Cortex of kidney (tissue), 1 donor: Measurements from ENCODE around the gene FUNDC2.

Source experiments
- DNase-seq: peaks from one replicate; lab custom pipeline; 2025; lab: John Stamatoyannopoulos, UW

The FUNDC2 gene

DNA sequence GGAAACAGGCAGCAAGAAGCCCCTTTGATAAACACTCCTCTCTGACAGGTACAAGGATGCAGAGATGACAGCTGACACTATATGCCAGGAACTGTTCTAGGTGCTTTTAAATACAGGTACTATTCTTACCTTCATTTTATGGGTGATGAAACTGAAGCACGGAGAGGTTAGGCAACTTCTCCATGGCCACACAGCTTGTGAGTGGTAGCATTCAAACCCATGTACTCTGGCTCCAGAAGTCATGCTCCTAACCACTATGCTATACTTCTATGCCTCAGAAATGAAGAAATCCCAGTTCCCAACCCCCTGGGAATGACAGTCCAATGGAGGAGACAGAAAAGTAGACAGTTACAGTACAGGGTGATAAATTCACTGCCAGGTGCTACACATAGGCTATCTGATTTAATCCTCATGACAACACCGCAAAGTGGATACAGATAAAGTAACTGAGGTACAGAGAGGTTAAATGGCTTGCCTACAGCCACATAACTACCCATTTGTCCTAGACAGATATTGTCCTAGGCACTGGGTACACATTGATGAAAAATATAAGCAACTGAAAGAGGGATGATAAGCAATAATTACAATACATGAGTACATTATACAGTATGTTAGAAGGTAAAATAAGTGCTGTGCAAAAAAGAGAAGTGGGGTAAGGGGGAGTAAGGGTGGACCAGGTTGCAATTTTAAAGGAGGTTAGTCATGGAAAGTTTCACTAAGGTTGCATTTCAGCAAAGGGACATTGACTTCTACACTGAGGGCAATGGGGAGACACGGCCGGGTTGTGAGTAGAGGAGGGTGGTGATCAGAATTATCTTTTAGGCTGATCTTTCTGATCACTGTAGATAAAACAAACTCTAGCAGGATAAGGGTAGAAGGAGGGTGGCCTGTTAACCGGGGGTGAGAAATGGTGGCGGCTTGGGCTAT, 2.5 kb upstream of the FUNDC2 start:
- DNase-seq = no peak

DNA sequence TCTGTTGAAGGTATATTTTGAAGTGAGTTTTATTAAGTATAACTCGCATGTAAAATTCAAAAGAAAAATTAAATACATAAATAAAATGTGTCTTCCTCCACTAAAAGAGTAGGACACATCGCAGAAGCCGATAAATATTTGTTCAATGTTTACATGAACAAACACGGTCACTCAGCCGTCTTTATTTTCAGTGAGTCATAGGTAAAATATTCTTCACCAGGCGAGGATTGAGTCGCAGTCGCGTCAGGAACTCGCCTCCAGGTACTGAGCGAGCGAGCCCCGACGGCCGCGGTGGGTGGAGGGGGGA, 271 bp upstream of the FUNDC2 start:
- DNase-seq = no peak

DNA sequence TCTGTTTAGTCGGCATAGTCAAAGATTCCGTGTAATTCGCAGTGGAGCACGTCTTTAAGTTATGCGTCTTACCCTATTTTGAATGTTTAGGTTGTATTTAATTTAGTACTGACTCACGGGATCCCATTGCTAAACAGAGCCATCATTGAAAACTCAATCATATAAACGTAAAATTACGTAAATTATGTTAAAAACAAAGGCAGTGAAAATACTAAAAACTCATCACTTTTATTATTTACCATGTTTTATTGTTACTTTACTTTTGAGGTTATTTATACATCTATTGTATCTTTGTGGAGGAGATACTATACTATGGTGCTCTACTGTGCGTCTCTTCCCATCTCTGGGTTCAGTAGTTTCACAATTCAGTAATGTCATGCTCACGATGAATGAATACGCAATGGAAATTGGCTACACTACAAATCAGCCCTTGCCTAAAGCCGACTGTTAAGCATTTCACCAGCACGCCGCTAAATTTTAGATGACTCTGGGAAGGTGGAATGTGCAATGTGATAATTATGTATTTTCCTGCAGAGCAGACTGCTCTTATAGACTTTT, 944 bp downstream of the FUNDC2 start:
- DNase-seq = no peak

DNA sequence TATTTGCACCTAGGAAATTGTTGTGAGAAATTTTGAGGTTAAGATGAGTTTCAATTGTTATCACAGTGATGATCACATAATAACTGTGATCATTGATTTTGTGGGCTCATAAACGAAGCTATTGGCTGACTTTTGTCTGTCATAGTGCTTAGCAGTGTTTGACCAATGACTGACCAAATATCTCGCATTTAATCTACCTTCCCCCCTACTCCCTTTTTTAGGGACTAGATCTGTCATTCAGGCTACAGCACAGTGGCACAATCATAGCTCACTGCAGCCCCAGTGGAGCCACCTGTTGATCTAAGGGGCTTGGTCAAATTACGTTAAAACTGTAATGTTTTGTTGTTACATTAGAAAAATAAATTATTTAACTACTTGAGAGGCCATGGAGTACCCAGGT, 1.5 kb downstream of the FUNDC2 start:
- no peak for DNase-seq

DNA sequence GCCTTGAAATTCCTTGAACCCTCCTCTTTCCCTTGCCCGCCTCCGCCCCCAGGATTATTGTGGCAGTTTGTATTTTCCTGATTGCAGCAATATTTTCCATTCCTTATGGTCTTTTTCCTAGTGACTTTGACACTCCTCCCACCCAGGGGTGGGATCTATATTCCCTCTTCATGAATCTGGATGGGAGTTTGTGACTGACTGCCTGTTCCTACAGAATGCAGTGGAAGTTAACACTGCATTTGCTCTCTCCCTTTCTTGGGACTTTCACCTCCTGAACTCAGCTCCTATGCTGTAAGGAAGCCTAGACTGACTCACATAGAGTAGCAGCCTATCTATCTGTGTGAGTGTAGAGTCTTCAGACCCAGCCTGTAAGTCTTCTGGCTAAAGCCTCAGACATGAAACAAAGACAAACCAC, 2.2 kb downstream of the FUNDC2 start:
- DNase-seq = no peak

DNA sequence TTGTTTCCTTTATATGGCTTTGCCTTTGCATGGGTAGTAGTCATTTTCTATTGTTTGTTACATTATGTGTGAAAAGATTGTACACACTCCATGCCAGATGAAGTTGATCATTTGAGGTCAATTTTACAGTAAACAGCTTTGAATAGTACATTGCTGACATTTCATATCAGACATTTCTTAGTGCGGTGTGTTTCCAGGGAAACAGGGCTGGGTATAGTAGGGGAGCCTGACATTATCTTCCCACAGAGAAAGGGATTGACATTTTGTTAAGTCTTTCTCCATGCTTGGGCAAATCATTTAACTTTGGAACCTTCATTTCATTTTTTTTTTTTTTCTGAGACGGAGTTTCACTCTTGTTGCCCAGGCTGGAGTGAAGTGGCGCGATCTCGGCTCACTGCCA, 5.0 kb downstream of the FUNDC2 start:
- DNase-seq = no peak

DNA sequence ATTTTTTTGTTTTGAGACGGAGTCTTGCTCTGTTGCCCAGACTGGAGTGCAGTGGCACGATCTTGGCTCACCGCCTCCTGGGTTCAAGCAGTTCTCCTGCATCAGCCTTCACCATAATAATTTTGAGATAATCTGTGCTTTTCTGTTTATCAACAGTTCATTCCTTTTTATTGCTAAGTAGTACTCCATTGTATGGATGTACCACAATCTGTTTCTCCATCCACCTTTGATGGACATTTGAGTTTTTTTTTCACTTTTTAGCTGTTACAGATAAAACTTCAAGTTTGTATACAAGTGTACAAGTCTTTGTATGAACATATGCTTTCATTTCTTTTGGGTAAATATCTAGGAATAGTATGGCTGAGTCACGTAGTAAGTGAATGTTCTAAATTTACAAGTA, 9.0 kb downstream of the FUNDC2 start:
- DNase-seq = no peak

DNA sequence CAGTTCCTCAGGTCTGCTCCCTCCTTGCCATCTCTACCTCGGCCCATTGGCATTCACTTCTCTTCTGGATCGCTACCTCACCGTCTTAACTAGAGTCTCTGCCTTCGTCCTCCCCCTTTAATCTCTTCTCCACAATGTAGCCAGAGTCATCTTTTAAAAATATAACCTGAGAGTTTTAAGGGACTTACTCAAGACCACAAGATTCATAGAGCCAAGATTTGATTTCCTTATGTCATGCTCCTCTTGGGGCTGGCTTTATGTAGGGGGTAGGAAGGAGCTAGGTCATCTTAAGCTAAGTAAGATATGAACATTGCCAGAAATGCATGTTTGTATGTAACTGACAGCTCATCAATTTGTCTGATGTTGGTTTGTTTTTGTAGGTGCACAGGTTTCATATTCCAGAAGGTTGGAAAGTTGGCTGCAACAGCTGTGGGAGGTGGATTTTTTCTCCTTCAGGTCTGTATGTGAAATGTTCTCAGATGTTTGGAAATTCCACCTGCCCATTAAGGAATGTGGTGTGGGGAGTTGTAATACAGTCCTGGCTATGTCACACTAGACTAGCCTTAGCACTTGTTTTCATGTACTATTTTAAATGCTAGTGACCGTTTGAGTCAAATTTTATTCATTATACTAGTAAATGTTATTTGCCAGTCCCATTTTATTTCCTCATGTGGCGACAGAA, 19.6 kb downstream of the FUNDC2 start:
- no peak for DNase-seq

DNA sequence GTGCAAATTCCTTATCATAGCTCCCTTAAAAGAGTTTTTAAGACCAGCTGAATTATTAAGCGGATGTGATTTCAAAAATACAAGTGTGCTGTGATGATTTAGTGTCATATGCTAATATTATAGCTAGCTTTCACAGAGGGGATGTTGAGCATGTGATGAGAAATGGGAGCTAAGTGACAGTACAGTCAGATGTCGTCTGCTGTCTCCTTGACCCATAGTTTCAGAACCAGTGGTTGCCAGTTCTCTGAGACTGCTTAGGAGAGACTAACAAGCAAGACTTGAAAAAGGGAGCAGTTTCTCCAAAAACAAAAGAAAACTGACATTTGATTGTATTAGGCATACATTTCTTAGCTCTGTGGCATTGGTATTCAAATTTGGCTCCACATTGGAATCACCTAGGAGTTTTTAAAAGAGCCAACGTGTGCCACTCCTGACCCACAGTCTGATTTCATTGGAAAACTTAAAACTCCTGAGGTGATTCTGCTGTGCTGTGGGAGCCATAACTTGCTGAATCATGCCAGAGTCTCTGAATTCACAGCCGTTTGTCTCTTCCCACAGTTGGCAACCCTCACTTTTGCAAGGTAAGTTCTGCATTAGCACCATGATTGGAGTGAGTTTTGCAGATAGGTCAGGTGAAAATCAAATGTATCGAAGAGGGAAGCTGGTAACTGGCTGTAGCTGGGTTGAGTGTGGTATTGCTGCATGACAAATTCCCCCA, 20.3 kb downstream of the FUNDC2 start:
- no peak for DNase-seq

DNA sequence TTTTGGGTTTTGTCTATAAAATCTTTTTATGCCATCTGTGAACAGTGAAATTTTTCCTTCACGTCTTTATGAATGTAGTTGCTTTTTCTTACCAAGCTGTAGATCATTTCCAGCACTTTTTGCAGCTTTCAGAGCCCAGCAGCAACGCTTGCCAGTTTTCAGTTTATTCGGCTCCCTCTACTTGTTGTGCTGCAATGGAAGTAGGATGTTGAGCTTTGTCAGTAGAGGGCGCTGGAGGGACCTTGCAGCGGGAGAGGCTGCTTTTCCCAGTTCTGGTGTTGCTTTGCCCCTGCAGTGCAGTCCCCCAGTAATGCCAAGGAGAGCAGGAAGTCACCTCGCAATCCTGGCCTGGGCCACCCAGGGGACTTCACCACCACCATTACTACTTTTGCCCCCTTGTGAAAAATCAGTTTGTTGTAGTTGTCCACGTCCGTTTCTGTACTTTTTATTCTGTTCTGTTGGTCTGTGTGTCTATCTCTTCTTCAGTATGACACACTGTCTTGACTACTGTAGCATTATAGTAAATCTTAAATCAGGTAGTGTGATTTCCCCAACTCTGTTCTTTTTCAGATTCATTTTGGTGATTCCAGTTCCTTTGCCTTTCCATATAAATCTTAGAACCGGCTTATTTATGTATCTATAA, 22.5 kb downstream of the FUNDC2 start:
- no peak for DNase-seq

DNA sequence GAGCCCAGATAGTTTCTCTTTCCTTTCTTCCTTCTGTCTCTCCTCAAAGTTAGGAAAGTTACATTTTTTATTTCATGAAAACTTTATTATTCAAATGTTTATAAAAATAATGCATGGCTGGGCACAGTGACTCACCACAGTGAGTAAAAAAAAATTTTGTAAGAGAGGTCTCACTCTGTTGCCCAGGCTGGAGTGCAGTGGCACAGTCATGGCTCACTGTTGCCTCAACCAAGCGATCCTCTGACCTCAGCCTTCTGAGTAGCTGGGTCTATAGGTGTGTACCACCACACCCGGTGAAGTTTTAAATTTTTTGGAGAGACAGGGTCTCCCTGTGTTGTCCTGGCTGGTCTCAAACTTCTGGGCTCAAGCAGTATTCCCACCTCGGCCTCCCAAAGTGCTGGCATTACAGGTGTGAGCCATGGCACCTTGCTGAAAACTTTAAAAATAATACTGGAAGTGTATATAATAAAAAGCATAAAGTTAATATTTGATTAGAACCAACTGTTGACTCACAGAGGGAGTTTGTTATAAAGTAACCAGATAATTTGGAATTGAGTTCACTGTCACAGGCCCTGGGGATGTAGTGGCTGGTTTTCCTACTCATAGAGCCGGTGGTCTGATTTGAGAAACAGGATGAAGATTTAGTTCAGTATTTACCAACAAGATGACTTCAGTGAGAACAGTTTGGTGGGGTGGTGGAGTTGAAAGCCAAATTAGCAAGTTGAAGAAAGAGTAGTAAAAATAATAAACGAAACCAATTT, 26.3 kb downstream of the FUNDC2 start:
- DNase-seq = no peak

DNA sequence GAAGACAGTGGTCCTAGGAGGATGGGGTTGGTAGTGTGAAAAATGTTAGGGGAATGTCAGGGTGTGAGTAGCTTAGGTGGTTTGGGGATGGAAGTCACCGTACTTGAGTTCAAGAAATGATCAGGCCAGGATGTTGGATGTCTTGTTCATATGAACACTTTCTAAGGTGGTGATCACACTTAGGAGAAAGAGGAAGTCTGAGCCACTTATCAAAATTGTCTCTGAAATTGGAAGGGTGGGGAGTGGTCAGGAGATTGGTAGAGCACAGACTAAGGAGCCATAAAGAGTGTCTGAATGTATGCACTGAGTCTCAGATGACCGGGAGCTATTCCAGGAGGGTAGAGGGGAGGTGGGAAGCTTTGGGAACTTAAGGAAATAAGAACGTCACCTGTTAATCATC, 27.0 kb downstream of the FUNDC2 start:
- no peak for DNase-seq

DNA sequence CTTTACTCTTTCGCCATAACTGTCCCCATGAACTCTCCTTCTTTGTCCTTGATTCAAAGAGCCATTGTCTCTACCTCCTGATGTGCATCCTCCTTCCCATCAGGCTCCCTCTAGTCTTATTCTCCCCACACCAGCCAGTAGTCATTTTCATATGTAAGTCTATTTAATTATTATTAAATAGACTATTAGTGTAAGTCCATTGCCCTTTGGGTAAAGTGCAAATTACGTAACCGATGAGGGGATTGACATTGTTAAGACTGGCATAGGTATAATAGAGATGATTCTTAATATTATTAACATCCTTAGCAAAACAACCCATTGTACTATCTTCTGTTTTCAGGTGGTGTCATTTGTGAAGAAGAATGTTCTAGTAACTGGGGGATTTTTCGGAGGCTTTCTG, 27.6 kb downstream of the FUNDC2 start:
- DNase-seq = no peak

DNA sequence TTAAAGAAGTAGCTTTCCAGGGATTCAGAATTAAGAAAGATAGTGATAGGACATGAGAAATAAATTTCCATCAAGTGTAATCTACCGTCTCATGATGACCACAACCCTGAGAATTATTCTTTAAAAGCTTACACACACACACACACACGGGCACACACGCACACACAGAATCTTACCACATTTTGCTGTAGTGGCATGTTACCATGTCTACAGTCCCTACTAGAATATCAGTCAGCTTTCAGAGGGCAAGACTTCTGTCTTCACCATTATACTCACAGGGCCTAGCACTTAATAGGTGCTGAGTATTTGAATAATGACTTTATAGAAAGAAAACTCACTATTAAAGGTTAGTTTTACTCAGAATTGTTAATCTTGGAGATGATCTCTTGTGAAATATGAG, 28.9 kb downstream of the FUNDC2 start:
- no peak for DNase-seq

DNA sequence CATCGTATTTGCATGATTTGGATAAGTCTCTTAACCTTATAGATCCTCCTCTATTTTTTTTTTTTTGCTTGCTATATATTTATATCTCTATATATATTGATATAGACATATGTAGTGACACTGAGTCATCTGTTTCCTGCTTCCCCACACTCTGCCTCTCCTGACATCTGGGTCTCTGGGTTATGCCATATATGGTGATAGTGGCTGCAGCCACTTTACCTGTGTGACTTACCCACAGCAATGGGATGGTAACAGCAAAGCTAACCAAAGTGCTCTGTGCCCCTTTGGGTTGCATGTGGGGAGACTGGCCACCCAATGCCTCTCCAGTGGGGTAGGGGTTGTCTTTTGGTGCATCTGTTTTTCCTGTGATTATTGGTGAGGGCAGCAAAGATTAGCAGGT, 29.8 kb downstream of the FUNDC2 start:
- no peak for DNase-seq

DNA sequence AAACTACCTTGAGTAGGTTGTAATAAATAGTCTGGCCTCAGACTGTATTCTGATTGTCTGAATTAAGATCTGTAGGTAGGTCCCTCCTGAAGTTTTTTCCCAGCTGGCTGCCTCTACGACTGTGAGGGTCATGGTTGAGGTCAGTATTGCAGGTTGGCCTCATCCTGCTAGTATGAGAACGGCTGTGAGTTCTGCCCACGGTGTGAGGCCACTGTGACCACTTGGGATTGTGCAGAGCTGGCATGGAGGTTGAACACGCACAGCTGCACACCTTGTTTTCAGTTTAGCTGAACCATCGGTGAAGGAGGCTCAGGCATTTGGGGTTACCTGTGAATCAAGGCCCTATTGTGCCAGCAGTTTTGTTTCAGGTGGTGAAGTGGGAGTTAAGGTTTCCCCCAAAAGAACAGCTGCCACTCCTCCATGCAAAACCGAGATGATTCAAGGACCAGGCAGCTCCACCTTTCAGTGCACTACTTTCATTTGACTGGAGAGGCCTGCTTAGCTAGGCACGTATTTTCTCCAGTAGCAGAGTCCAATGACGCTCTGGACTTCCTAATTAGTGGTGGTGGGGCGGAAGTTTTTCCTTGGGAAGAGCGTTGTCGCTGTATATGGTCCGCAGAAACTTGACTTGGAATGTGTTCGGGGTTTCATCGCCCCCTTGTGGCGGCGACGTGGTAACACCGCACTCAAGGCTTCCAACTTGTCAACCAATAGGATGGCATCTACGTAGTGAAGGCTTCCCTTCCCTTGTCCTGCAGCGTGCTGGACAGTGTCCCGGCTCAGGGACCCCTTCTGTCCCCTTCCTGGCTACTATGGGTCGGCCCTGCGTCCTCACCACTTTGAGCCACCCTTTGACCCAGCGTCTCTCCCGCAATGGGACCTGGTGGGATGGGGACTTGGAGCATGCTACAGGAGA, 30.5 kb downstream of the FUNDC2 start:
- DNase-seq = no peak

DNA sequence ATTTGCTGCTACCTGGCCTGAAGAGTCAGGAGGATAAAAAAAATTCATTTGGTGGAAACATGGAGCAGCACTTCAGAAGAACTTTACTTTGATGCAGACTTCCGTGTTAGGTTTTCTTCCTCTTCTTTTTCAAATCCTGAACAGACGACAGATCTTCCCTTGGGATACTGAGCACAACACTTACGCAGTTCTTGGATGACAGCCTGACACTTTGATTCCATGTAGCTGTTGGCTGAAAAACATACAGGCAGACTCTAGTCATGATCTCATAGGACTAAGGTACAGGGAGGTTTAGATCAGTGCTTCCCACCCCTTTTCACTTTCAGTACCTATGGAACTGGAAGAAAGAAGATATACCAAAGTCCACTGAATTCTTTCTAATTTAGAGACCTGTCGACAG, 35.1 kb downstream of the FUNDC2 start:
- no peak for DNase-seq

DNA sequence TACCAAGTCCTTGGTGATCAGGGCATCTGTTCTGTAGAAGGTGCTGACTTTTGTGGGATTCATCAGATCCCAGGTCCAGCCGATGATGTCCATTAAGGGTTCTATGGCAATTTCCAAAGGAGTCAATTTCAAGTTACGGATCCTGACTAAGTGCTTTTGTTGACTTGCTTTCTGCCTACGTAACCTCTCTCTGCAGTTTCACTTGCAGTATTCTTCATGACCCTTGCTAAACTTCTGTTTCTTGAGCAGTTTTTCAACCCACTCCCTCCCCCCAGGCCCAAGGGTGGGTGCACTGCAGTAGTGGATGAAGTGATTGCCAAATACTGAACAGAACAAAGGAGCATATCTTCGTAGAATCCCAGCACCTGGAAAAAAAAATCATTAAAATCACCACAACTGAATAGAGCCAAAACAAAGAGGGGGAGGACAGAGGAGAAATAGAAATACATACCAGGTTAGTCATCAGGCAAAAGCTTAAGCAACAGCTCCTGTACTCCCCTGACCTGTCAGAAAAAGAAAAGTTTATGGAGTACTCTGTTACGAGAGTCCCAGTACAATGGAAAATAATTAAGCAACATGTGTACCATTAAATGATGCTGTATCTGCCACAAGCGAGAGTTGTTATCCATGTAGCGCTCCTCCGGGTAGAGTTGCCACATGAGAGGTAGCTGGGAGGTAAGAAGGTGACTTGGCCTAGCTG, 38.5 kb downstream of the FUNDC2 start:
- DNase-seq = no peak

DNA sequence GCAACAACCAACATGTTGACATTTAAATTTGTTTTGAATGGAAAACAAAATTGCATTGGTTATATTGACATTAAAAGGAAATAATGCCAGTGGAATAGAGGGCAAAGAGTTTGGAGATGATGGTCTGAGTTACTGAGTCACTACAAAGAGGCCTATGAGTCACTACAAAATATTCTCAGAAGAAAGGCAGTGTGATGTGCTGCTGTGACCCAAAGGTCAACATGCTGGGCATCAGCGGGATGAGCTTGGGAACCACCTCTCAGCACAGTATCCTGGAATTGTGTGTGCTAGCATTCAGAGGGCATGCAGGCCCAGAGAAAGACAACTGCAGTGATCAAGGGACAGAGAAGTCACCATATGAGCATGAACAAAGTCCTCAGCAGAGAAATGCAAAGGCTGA, 41.5 kb downstream of the FUNDC2 start:
- DNase-seq = no peak

DNA sequence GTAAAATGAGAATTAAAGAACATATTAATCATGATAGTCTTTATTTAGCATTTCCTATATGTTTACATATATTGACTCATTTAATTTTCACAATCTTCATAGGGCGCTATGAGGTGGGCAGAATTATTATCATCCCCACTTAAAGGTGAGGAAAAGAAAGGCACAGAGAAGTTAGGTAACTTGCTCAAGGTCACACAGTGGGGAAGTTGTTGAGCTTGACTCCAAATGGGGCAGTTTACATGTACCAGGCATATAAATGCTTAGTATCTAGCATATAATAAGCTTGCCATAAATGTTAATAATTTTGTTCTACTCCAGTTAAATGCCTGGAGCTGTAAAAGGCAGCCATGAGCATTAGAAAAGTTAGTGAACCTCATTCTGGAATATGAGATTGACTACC, 42.8 kb downstream of the FUNDC2 start:
- DNase-seq = no peak
